Activated naive CD8-positive, alpha-beta T cell treated with anti-CD3 and anti-CD28 coated beads, Interleukin-2, amount 50 U/mL, for 24 hours (primary cell): Measurements from ENCODE around the gene RTN1.

Experiments used
- ATAC-seq: fragments of 150-1000 bp; cut with Tn5 transposase; one replicate; pipeline ENCODE4 v1.10.0; 2021
- DNase-seq: peaks from one replicate; pipeline ENCODE4 v3.0.0; 2021
- H3K27ac Mint-ChIP-seq: one replicate; pipeline ENCODE4 v1.8.0; 2021; ENCODE audit warnings: mild to moderate bottlenecking, mixed read lengths
- H3K27me3 Mint-ChIP-seq: one replicate; pipeline ENCODE4 v1.8.0; 2021; ENCODE audit warnings: mixed read lengths
- H3K36me3 Mint-ChIP-seq: one replicate; pipeline ENCODE4 v1.8.0; 2021; ENCODE audit warnings: low read depth, mixed read lengths
- H3K4me1 Mint-ChIP-seq: one replicate; pipeline ENCODE4 v1.8.0; 2021; ENCODE audit warnings: mixed read lengths
- H3K4me3 Mint-ChIP-seq: one replicate; pipeline ENCODE4 v1.8.0; 2021; ENCODE audit warnings: mild to moderate bottlenecking, moderate library complexity, mixed read lengths
- H3K9me3 Mint-ChIP-seq: one replicate; pipeline ENCODE4 v1.8.0; 2021; ENCODE audit warnings: mixed read lengths

The RTN1 gene, protein sequence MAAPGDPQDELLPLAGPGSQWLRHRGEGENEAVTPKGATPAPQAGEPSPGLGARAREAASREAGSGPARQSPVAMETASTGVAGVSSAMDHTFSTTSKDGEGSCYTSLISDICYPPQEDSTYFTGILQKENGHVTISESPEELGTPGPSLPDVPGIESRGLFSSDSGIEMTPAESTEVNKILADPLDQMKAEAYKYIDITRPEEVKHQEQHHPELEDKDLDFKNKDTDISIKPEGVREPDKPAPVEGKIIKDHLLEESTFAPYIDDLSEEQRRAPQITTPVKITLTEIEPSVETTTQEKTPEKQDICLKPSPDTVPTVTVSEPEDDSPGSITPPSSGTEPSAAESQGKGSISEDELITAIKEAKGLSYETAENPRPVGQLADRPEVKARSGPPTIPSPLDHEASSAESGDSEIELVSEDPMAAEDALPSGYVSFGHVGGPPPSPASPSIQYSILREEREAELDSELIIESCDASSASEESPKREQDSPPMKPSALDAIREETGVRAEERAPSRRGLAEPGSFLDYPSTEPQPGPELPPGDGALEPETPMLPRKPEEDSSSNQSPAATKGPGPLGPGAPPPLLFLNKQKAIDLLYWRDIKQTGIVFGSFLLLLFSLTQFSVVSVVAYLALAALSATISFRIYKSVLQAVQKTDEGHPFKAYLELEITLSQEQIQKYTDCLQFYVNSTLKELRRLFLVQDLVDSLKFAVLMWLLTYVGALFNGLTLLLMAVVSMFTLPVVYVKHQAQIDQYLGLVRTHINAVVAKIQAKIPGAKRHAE

DNA sequence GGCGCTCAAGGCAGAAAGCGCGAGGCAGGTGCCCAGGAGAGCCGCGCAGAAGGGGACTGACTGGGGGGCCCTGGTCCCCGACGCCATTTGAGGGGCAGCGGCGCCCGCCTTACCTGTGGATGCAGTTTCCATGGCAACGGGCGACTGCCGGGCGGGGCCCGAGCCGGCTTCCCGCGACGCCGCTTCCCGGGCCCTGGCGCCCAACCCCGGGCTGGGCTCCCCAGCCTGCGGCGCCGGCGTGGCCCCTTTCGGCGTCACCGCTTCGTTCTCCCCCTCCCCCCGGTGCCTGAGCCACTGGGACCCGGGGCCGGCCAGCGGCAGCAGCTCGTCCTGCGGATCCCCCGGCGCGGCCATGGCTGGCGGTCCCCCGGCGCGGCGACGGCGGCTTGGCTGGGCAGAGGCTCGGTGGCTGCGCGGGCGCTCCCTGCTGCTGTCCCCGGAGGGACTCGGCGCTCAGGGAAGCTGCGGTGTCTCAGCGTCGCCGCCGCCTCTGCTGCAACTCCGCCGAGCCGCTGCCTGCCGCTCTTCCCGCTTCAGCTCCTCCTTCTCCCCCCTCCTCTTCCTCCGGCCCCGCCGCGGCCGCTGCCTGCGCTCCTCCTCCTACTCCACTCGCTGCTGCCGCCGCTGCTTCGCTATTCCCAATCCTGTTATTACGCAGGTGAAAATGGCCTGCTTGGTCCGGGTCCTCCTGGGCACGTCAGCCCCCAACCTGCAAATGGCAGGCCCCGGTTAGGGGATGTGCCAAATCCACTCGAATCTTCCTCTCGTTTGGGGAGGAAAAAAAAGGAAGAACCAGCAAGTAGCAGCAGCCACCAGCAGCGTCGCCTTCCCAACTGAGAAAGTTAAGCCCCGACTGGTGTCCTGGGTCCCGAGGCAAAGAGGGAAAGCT lies at the start of gene RTN1:
TSS of gene RTN1 (minus strand) at position 500 of the 889 bp plus-strand sequence. CDS start at position 354, 146 bp downstream.
- peaks cover 56% of the 10 kb centered on the region for H3K27me3 Mint-ChIP-seq
- no peaks in the 10 kb centered on the region for H3K36me3 Mint-ChIP-seq
- DNase-seq (peak; percentile 22), ATAC-seq (peak; percentile 76)
- H3K9me3 Mint-ChIP-seq: no peaks in the 10 kb centered on the region
- H3K4me3 Mint-ChIP-seq: peak within 1 kb of the TSS; percentile 71
- H3K4me1 Mint-ChIP-seq: peaks cover 5% of the 10 kb centered on the region
- no peak within 1 kb of the TSS for H3K27ac Mint-ChIP-seq

DNA sequence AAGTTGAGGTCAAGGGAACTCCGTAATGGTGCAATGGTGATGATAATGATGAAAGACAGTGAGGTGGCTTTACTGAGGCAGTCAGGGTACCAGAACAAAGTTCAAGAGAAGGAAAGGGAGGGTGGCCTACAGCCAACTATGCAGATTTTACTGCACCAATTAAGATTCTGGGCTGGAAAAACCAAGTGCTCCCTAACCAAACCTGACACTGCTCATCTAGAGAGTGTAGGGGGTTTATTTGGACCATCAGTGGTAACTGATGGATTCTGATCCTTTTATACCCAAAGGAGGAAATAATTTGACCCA lies 49.8 kb upstream of the RTN1 start:
- Mint-ChIP-seq H3K36me3 (no peaks in the 10 kb centered on the region), H3K4me1 (peaks cover 7% of the 10 kb centered on the region), H3K9me3 (no peaks in the 10 kb centered on the region), H3K27ac (no peak overlapping the region), H3K4me3 (peak overlapping the region; percentile 21), H3K27me3 (peaks cover 39% of the 10 kb centered on the region)
- no peak for ATAC-seq
- no peak for DNase-seq

DNA sequence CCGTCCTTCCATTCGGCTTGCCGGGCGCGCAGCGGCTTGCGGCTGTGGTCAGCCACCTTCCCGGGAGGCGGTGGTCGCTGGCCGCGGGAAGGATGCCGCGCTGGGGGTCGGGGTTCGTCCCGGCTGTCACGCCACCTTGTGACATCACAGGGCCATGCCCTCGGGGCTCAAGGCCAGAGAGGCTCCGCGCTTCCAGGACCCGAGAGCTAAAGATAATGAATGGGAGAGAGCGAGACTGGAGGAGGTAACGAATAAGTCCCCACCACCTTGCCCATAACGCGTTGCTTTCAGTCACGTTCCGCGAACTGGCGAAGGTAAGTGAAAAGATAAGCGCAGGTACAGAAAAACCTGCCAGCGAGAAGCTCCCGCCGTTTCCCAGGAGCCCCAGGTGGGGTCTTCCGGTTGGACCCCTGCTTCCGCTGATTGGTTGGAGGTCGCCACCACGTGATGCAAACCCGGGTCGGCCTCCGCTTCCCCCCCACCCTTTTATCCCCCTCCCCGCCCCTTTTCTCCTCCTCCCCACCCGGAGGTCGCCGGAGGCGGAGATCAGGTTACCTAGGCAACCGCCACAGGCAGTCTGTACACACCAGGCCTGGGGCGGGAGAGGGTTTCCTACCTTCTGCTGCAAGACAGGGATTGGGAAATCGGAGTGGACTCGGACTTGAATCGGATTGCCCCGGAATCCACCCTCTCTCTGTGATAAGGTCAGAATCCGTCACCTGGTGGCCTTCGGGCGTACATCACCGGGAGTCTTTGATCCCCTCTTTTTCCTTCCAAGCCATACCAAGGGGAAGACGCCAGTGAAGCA lies 49.2 kb upstream of the RTN1 start, which contains the start of gene LRRC9:
TSS of gene LRRC9 (plus strand) at position 575 of the 808 bp plus-strand sequence.
- Mint-ChIP-seq H3K27me3 (peaks cover 39% of the 10 kb centered on the region), H3K4me1 (peaks cover 7% of the 10 kb centered on the region), H3K9me3 (no peaks in the 10 kb centered on the region), H3K27ac (no peak within 1 kb of the TSS), H3K36me3 (no peaks in the 10 kb centered on the region), H3K4me3 (peak within 1 kb of the TSS; percentile 73)
- peak; percentile 12 for DNase-seq
- no peak for ATAC-seq

DNA sequence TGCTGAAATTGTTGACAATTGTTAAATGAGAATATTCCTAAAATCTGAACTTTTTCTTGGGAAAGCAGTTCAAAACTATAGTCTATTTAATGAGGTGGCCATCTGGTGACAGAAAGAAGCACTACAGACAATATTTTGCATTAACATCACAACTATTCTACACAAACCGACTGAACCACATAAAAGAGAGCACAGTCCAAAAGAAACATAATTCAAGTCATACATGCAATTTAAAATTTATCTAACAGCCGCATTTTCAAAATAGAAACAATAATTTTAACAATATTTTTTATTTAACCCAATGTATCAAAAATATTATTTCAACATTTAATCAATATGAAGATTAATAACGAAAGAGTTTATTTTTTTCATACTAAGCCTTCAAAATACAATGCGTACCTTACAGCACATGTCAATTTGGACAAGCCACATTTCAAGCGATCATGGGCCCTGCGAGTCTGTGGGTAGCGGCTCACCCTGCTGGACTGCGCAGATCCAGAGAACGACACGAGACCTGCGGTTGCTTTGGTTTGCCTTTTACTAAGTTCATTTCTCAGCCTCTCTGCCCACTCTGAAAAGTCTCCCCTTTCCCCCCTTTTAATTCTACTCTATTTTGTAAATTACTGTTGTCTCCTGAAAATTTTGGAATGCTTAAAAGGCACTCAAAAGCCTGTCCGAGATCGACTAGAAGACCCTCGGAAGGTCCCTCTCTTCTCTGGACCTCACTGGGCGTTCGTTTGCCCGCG lies 48.4 kb upstream of the RTN1 start:
- Mint-ChIP-seq H3K4me1 (peaks cover 7% of the 10 kb centered on the region), H3K9me3 (no peaks in the 10 kb centered on the region), H3K27me3 (peaks cover 39% of the 10 kb centered on the region), H3K36me3 (no peaks in the 10 kb centered on the region), H3K4me3 (peak overlapping the region; percentile 73), H3K27ac (peak overlapping the region; percentile 14)
- ATAC-seq (peak; percentile 56), DNase-seq (peak; percentile 19)

DNA sequence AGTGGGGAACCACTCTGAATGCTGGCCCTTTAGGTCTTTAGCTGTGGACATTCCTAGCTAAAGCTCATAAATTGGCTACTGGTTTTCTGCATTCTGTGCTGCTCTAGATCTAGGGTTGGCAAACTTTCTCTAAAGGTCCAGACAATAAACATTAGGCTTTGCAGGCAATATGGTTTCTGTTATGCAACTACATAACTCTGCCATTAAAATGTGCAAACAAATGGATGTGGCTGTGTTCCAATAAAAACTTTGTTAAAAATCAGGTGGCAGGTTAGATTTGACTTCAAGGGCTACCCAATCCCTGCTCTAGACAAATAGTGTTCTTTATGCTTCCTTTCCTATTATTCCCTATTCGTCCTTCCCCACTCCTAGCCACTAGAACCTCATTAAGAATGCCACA lies 42.6 kb upstream of the RTN1 start:
- Mint-ChIP-seq H3K36me3 (no peaks in the 10 kb centered on the region), H3K9me3 (no peaks in the 10 kb centered on the region)
- no peak for ATAC-seq

DNA sequence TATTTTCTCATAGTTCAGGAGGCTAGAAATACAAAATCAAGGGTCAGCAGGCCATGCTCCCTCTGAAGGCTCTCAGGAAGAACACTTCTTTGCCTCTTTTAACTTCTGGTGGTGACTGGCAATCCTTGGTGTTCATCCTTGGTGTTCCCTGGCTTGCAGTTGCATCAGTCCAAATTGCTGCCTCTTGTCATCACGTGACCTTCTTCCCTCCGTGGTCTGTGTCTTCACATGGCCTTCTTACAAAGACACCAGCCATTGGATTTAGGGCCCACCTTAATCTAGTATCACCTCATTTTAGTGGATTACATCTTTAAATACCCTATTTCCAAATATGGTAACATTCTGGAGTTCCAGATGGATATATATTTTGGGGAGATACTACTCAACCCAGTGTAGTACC lies 41.9 kb upstream of the RTN1 start:
- ATAC-seq (no peak), DNase-seq (no peak)
- H3K27ac Mint-ChIP-seq: no peak overlapping the region
- H3K4me3 Mint-ChIP-seq: no peak overlapping the region
- no peaks in the 10 kb centered on the region for H3K36me3 Mint-ChIP-seq
- H3K9me3 Mint-ChIP-seq: no peaks in the 10 kb centered on the region
- peaks cover 26% of the 10 kb centered on the region for H3K27me3 Mint-ChIP-seq
- H3K4me1 Mint-ChIP-seq: no peaks in the 10 kb centered on the region

More for the DNA sequence above, 42.6 kb upstream of the RTN1 start:
- no peak overlapping the region for H3K27ac Mint-ChIP-seq
- no peak for DNase-seq
- no peaks in the 10 kb centered on the region for H3K4me1 Mint-ChIP-seq
- H3K4me3 Mint-ChIP-seq: no peak overlapping the region
- H3K27me3 Mint-ChIP-seq: peaks cover 26% of the 10 kb centered on the region

DNA sequence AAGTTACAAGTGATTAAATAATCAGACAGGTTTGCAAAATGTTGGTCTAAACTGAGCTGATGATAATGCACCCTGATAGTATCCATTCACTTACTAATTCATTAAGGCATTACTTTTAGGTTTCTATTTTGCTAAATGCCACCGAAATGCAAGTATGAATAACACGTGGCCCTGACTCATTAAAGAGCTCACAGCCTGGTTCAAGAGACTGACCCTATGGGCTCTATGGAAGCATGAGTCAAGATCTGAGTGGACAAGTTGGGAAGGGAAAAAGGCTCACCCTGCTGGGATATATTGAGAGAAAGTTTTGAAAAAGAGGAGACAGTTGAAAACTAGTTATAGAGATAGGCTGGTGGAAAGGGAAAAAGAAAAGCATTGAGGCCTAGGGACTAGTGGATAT lies 34.6 kb upstream of the RTN1 start:
- Mint-ChIP-seq H3K9me3 (no peaks in the 10 kb centered on the region), H3K36me3 (no peaks in the 10 kb centered on the region), H3K27me3 (peaks cover 10% of the 10 kb centered on the region), H3K4me1 (no peaks in the 10 kb centered on the region), H3K27ac (no peak overlapping the region), H3K4me3 (no peak overlapping the region)
- no peak for DNase-seq
- ATAC-seq: no peak

DNA sequence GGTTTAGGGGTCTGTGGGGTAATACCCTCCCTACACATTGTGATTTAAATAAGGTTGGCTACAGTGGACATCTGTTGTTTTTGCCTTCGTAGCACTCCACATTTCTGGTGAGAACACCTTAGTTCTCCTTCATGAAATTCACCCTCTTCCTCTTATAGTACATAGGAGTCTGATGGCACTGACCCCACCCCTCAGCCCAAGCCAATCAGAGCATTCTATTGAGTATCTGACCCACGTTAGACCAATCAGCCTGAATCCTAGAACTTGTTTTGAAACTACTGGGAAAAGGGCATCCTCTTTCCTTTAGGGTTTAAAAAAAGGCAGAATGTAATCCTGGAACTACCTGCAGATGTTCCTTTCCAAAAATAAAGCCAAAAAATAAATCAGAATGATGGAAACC lies 33.6 kb upstream of the RTN1 start:
- Mint-ChIP-seq H3K9me3 (no peaks in the 10 kb centered on the region), H3K4me3 (no peak overlapping the region), H3K27ac (no peak overlapping the region), H3K4me1 (no peaks in the 10 kb centered on the region), H3K36me3 (no peaks in the 10 kb centered on the region), H3K27me3 (peaks cover 9% of the 10 kb centered on the region)
- DNase-seq: no peak
- no peak for ATAC-seq

DNA sequence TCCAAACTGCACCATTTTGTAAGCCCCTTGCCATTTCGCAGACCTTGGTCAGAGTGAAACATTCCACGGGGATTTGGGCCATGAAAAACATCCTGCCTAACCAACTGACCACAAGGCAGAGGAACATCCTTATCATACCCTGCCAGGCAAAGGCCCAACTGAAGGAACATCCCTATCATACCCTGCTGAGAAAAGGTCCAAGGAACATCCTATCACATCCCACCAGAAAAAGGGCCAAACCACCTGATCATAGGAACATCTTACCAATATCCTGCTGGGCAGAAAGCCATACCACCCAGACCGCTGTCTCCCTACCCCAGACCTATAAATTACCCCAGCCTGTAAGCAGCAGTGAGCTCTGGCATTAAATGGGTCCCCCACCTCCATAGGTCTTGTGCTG lies 30.0 kb upstream of the RTN1 start:
- Mint-ChIP-seq H3K27ac (no peak overlapping the region), H3K36me3 (no peaks in the 10 kb centered on the region), H3K4me1 (no peaks in the 10 kb centered on the region), H3K4me3 (no peak overlapping the region), H3K27me3 (peaks cover 12% of the 10 kb centered on the region), H3K9me3 (no peaks in the 10 kb centered on the region)
- ATAC-seq (no peak), DNase-seq (no peak)

DNA sequence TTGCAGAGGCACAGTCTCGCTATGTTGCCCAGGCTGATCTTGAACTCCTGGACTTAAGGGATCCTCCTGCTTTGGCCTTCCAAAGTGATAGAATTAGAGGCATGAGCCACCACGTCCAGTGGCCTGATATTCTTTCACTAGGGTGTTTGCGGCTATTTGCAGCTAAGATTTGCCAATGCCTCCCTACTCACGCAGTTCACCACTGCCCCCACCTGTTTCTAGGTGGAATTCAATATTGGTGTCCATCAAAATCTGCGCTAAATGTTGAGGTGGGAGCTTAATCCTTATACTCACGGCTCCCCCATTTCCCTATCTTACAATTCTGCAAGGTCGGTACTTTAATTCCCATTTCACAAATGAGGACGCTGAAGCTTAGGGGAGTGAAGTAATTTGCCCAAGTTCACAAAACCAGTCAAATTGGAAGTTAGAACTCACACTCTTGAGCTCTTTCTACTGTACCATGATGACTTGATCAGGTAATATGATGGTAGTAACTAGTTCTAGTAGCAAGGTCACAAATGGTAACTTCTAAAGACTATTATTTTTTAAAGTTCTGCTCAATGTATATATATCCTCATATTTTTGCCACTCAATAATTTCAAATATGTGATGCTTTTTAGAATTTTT lies 27.3 kb upstream of the RTN1 start:
- H3K27ac Mint-ChIP-seq: no peak overlapping the region
- no peaks in the 10 kb centered on the region for H3K9me3 Mint-ChIP-seq
- no peak for ATAC-seq
- H3K36me3 Mint-ChIP-seq: no peaks in the 10 kb centered on the region
- no peaks in the 10 kb centered on the region for H3K4me1 Mint-ChIP-seq
- DNase-seq: no peak
- peaks cover 12% of the 10 kb centered on the region for H3K27me3 Mint-ChIP-seq
- H3K4me3 Mint-ChIP-seq: no peak overlapping the region

DNA sequence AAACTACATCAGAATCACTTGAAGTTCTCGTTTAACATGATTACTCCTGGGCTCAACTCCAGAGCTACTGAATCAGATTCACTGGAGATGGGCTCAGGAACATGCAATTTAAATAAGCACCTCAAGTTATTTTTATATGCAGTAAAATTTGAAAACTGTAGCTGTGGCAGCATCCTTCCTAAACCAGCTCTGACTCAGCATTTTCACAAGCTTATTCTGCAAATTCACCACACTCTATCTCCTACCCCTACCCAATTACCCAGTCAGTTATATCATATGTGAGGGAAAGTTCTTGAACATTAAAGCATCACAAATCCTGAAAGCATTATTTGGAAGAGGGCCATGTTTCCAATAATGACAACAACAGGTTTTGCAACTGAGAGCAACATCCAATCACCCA lies 25.1 kb upstream of the RTN1 start:
- no peak for ATAC-seq
- DNase-seq: no peak
- Mint-ChIP-seq H3K4me1 (no peaks in the 10 kb centered on the region), H3K27me3 (peaks cover 10% of the 10 kb centered on the region), H3K4me3 (no peak overlapping the region), H3K27ac (no peak overlapping the region), H3K9me3 (no peaks in the 10 kb centered on the region), H3K36me3 (no peaks in the 10 kb centered on the region)

DNA sequence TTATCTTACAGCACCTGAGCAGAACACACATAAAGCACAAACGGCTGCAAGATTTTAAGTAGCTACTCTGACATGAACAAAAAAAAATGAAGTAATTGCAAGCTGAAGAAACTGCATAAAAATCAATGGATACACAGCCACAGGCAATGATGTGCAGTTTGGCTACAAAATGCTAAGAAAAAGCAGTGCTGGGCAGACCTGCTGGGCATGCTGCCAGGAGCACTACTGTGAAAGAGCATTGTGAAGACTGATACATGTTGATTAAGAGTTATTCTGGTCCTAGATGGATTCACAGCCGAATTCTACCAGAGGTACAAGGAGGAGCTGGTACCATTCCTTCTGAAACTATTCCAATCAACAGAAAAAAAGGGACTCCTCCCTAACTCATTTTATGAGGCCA lies 20.1 kb upstream of the RTN1 start:
- H3K27me3 Mint-ChIP-seq: peaks cover 5% of the 10 kb centered on the region
- H3K27ac Mint-ChIP-seq: no peak overlapping the region
- H3K4me3 Mint-ChIP-seq: no peak overlapping the region
- H3K9me3 Mint-ChIP-seq: no peaks in the 10 kb centered on the region
- DNase-seq: no peak
- no peaks in the 10 kb centered on the region for H3K36me3 Mint-ChIP-seq
- H3K4me1 Mint-ChIP-seq: no peaks in the 10 kb centered on the region
- ATAC-seq: no peak

DNA sequence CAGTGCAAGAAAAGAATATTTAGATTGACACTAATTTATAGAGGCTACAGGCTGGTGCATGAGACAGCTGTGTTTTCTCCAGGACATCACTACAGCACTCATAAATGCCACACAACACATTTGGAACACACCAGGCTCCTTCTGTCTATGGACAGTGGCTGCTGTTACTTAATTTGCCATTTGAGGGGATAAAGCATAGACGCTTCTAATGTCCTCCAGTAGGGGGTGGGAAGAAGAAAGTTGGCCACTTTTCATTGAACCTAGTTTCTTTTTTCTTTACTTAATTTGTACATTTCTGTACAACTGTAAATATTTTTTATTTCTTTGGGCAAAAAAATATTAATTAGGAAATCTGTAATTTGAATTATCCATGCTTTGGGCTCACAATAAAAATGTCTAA lies 12.4 kb upstream of the RTN1 start:
- Mint-ChIP-seq H3K4me1 (no peaks in the 10 kb centered on the region), H3K9me3 (peaks cover 6% of the 10 kb centered on the region), H3K36me3 (peaks cover 3% of the 10 kb centered on the region), H3K27me3 (peaks cover 24% of the 10 kb centered on the region), H3K27ac (no peak overlapping the region), H3K4me3 (no peak overlapping the region)
- DNase-seq (no peak), ATAC-seq (no peak)
